Urothelium cell line (cell line): ENCODE data around the gene EGR1.
"Not testable (repeated sequence)": the region's sequence is repeated elsewhere in the genome, so short reads cannot be mapped to it uniquely, and the experiment has no call there.

ENCODE experiments used
- DNase-seq: peaks from one replicate; pipeline ENCODE4 v3.0.0; 2011; ENCODE audit warnings: low spot score, mixed read lengths
- FAIRE-seq: peaks from 2 replicates; lab custom pipeline; 2011; peaks lifted over from hg19 to GRCh38; lab: Jason Lieb, UNC

EGR1 gene

DNA sequence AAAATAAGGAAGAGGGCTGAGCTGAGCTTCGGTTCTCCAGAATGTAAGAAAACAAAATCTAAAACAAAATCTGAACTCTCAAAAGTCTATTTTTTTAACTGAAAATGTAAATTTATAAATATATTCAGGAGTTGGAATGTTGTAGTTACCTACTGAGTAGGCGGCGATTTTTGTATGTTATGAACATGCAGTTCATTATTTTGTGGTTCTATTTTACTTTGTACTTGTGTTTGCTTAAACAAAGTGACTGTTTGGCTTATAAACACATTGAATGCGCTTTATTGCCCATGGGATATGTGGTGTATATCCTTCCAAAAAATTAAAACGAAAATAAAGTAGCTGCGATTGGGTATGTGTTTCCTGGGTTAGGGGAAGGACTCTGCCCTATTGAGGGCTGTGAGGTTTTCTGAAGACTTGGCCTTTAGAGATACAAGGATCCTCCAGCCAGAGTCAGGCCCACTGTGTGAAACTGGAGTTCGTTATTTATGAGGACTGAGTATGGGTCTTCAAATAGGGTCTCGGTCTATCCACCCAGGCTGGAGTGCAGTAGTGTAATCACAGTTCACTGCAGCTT is 3.8 kb downstream of the EGR1 start:
- DNase-seq, result peak; percentile 1
- FAIRE-seq, result no peak

DNA sequence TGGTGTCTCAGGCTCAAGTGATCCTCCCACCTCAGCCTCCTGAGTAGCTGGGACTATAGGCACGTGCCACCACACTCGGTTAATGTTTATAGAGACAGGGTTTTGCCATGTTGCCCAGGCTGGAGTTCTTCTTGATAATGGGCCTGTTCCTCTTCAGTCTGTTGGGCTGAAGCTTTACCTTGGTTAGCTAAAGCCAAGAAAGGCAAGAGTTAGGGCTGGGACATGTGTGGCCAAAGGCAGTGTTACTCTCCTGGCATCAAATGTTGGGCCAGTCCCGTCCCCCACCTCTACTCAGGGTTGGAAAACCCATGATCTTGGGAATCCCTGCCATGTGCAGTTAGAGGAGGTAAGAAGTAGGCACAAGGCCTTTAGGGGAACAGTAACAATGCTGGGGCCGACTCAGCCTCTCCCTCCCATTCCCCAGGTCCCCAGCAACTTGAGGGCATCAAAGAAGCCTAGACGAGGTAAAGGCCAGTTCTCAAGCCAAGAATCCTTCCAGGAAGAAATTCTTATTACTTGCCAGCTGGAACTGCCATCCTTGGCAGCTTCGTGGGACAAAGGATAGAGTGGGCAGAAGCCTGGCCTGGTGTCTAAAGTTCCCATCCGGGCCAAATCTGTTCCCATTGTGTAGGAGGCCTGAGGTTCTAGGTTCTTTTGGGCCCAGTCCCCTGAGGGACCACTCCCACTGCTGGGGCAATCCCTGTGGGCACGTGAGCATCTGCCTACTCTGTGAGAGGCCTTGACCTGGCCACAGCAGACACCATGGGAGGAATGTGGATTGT is 4.5 kb downstream of the EGR1 start:
- DNase-seq (peak; percentile 8), FAIRE-seq (no peak)

DNA sequence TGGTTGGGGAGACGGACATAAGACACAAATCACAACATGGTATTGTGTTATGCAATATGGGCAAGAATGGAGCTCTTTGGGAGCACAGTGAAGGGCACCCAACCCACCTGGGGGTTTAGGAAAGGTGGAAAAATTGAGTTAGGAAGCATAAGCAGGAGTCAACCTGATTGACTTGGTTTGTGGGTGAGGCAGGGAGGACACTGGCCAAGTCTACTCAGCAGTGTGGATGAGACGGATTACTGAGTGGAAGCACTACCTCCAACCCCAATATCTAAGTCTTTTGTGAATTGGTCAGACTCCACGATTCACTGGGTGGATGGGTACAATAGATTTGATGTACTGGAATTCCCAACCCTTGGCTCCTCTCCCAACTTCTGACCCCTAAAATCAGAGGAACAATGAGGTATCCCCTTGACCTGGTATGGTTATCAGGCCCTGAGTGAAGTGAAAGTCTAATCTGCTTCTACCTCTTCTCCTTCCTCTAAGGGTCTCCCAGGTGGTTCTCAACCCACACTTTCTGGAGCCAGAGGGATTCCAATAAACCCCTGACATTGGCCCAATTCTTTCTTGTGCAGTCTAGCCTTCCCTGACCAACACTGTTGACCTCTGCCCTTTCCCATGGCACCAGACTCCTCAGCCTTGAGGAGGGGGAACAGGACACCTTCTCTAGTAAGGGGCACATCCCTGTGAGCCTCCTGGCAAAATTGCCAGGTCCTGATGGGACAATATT is 5.2 kb downstream of the EGR1 start:
- no peak for FAIRE-seq

DNA sequence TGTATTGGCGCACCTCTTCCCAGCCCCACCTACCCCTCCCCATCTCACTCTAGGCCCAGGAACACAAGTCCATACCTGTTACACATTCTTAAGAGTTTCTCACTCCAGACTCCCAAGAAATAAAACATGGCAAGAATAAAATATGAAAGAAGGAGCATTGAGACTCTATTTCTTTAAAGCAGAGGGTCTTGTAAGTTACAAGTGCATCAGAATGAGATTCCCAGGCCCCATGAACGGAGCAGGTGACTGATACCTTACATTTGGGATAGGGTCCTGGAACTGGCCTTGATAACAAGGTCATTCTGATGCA is 5.7 kb downstream of the EGR1 start:
- FAIRE-seq, result no peak
- peak; percentile 0 for DNase-seq

More for the DNA sequence above, 5.2 kb downstream of the EGR1 start:
- peak; percentile 0 for DNase-seq

DNA sequence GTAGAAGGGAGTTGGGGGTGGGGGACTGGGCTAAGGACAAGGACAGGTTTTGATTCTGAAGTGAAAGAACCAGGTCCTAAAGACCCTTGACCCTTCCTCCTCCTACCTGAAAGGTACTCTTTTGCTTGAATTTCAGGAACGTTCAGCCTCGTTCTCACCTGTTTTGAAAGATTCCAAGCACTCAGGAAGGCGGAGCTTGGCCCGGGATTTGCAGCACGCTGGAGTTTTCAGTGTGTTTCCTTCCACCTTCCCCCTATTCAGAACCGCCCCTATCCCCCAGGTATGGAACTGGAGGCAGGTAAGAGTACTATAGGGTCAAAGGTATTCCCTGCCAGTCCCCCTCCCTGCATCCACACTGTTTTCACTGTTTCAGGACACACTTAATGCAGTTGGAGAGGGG is 7.1 kb downstream of the EGR1 start:
- no peak for DNase-seq
- no peak for FAIRE-seq

DNA sequence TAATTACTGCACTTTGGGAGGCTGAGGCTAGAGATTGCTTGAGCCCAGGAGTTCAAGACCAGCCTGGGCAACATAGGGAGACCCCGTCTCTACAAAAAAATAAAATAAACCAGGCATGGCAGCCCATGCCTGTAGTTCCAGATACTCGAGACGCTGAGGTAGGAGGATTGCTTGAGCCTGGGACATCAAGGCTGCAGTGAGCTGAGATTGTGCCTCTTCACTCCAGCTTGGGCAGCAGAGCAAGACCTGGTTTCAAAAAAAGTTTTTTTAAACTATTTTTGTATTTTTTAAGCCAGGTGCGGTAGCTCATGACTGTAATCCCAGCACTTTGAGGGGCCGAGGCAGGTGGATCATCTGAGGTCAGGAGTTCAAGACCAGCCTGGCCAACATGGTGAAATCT is 7.9 kb downstream of the EGR1 start:
- DNase-seq, FAIRE-seq: not testable (repeated sequence)

DNA sequence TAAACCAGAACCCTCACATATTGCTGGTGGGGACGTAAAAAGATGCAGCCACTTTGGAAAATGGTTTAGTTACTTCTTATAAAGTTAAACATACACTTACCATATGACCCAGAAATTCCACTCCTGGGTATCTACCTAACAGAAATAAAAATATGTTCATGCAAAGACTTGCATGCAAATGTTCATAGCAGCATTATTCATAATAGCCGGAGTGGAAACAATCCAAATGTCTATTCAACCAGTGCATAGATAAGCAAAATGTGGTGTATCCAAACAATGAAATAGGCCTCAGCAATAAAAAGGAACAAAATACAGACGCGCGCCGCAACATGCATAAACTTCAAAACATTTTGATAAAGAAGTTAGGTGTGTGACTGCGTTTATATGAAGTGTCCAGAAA is 11.6 kb downstream of the EGR1 start:
- no peak for DNase-seq
- no peak for FAIRE-seq

DNA sequence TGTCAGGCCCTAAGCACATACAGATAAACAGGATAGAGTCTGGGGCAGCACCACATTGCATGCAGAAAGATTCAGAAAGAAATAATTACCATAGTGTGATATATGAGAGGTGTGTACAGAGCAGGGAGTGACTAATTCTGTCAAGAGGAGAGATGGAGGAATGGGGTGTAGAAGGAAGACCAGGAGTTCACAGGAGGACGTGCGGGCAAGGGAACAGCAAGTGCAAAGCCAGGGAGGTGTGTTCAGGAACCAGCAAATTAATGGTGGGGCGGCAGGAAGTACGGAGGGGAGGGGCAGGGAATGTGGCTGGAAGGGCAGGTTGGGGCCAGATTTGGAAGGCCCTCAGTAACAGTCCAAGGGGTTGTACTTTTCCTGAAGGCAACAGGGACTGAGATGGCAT is 17.4 kb downstream of the EGR1 start:
- no peak for DNase-seq
- no peak for FAIRE-seq

DNA sequence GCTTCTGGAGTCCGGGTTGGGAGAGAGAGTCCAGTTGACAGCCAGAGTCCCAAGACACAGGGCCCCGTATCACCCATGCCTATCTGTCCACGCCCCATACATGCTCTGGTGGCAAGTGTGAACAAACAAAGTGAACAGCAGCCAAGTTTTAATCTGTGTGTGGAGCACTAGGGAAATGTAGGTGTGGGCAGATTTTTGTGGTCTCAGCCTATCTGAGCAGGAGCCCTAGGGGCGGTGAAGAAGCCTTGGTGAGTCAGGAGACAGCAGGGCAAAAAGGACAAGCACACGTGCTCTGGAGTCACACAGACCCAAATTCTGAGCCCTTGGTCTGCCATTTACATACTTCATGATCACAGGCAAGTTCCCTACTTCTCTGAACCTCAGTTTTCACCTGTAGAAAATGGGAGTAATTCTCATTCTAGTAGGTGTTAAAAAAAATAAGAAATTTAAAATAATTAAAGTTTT is 23.2 kb downstream of the EGR1 start:
- FAIRE-seq, result no peak
- peak; percentile 44 for DNase-seq

DNA sequence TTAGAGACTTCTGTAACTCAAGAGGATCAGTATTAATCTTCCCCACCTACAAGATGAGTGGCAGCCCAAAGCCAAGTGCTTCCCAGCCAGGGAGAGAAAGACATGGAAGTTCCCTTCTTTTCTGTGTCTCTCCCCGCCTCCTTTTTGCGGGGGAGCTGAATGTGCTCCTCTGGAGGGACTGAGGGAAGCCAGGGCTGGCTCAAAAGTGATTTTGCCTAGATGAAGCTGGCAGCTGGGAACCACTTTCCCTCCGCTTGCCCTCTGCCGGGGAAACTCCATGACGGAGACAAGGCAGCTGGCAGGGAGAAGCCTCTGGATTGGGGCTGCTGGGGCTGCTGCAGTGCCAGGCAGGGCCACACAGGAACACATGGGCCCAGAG is 24.4 kb downstream of the EGR1 start:
- no peak for DNase-seq
- FAIRE-seq, result no peak

DNA sequence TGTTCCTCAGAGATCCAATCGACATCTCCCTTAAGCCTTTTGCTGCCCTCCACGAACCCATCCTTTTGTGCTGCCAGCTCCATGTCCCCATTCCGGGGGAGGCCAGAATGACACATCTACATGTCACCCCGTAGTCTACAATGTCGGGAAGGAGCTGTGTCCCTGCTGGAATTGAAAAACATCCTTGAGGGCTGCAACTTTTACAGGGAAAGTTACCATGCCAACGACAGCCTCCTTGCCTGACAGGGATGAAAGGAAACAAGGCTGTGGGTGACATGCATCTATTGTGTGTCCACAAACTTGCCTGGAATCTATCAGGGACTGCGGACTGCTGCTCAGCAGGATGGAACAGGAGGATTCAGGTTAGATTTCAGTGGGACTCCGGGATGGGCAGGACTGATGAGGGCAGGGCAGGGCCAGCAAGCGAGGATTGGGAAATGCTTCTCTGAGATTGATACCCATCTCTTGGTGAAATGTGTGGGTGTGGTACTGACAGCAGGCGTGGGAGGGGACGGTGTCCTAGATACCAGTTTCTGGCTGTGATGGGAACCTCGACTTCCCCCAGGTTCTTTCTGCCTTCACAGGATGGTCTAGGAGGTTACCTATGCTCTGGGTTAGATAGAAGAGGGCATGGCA is 25.5 kb downstream of the EGR1 start:
- FAIRE-seq (no peak), DNase-seq (no peak)

DNA sequence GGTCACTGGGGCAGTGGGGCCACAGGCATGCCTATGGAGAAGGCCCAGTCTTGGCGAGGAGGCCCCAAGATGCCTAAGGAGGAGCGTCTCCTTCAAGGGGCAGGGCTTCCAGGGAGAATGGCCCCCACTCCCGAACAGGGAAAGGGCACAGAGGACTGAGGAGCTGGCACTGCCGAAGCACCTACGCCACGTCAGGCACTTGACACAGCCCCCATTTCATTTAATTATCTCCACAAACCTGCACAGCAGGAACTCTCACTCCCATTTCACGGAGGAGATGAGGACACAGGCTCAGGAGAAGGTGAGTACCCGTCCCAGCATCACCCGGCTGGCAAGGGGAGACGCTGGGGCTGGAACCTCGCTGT is 26.0 kb downstream of the EGR1 start:
- FAIRE-seq (no peak), DNase-seq (no peak)

DNA sequence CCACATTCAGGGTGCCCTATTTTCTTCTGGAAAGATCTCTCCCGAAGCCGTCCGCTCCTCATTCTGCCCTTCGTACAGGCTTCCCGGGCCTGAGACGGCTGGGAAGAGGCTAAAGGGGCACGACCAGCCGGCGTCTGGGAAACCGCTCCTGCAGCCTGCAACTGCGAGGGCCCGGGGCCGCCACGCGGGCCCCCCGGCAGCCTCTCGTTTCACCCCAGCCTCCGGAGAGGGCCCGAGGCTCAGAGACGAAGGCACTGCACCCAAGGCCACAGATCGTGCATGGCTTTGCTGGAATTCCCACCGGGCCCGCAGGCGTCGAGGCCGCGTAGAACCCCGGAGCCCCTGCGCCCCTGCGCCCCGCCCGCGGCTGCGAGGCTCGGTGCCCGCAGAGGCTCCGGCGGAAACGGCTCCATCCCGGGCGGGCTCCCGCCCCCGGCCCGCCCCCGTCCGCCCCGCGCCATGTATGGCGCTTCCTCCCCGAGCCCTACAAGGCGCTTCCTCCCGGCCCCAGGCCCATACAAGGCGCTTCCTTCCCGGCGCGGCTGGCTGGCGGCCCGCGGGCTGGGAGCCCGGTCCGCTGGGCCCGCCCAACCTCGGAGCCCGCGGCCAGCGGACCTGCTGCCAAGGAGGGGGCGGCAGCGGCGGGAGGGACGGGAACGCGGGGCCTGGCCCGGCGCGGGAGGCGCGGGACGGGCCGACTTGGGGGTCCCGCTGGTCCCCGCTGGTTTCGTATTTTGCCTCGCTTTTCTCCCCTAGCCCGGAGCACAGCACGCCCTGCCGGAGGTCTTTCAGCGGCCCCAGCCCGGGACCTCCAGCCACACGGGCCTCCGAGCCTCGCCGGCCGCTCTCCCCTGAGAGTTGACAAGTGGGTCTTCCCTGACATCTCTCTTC is 26.6 kb downstream of the EGR1 start:
- DNase-seq (peak; percentile 88), FAIRE-seq (no peak)

DNA sequence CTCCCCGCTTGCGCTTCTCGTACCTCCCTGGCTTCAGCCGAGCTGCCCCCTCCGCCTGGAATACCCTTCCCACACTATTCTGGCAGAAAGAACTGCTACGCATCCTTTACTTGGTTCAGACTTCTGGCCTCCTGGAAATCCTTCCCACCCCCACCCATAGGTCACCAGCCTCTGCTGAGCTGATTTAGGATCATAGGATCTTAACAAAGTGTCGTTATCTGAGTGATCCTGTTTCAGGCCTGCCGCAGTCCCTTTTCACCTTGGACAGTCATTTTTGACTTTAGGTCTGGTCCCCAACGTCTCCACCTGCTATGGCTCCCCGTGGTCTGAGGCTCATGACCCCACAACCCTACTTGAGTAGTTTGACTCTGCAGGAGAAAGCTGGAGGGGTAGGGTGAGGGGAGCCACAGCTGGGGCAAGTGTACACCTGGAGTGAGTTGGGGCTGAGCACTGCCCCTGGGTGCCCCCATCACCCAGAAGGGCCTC is 27.3 kb downstream of the EGR1 start:
- no peak for DNase-seq
- no peak for FAIRE-seq

DNA sequence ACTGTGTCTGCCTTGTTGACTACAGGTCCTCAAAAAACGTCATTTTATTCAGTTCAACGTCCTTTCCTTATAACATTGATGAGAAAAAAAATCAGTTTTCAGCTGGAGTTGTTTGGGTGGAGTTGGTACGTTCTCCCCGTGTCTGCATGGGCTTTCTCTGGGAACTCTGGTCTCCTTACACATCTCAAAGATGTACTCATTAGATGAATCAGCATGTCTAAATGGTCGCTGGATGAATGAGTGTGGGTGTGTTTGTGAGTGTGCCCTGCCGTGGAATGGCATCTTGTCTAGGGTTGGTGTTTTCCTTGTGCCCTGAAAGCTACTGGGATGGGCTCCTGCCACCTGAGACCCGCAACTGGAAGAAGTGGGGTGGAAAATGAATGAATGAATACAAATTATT is 30.1 kb downstream of the EGR1 start:
- FAIRE-seq, result no peak
- no peak for DNase-seq

DNA sequence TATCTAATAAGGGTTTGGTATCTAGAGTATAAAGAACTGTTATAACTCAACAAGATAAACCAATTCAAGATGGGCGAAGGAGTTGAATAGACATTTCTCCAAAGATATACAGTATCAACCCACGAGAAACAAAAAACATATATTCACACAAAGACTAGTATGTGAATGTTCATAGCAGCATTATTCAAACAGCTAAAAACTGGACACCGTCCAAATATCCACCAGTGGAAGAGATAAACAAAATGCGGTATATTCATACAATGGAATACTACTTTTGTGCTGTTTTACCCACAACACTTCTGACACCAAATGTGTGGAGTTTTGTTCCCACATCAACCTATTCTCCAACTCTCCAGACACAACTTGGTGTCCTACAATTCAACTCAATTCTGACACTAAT is 33.1 kb downstream of the EGR1 start:
- no peak for DNase-seq
- FAIRE-seq, result no peak

DNA sequence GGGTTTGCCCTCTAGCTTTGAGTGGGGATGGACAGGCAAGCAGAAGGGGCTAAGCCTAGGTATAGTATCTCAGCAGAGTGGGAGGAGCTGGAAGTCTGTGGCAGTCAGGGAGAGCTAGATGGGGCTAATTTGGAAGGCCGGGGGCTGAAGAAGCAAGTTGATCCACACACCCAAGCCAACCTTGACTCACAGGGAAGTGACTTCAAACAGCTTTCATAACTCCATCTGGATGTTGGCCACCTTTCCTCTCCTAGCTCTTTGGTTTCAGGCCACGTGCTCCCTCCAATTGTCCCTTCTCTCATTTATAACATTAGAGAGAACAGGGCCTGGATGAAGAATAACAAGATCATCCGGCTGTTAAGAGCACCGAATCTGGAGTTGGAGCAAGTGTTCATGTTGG is 36.8 kb downstream of the EGR1 start:
- DNase-seq (no peak), FAIRE-seq (no peak)

DNA sequence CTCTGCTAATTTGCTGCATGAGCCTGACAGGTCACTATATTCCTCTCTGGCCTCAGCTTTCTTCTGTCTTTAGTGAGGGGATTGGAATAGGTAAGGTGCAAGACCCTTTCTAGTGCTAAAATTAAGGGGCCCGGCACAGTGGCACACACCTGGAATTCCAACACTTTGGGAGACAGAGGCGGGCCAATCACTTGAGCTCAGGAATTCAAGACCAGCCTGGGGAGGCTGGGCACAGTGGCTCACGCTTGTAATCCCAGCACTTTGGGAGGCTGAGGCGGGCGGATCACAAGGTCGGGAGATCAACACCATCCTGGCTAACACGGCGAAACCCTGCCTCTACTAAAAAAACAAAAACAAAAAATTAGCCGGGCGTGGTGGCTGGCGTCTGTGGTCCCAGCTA is 37.2 kb downstream of the EGR1 start:
- FAIRE-seq, result no peak
- no peak for DNase-seq

DNA sequence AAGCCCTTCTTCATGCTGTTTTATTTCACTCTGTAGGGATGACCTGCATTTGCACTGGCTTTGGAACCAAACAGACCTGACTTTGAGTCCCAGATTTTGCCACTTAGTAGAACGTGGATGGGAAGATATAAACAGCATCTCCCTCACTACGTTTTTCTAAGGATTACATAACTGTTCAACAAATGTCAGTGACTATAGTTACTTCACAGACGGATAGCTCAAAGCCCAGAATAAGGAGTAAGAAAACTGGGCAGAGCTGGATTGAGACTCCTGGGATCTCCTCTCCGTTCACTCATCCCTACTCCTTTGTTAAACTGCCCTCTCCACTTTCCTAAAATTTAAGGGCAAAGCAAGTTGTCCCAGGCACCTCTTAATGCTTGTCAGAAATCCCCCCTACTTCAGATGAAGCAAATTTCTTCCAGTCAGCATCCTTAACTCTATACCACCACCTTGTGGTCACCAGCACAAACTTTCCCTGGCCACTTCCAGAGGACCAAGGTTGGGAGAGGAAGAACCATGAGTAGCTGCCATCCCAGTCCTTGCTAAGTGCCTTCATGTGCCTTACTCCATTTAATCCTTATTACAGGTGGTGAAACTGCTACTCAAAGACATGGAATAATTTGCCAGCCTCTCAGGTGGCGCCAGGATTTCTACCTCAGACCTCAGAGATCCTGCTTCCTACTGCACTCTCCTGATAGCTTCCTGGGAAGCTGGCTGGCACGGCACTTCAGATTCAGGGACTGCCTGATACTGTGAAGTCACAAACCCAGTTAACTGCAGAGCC is 38.4 kb downstream of the EGR1 start:
- no peak for FAIRE-seq
- DNase-seq, result peak; percentile 62

DNA sequence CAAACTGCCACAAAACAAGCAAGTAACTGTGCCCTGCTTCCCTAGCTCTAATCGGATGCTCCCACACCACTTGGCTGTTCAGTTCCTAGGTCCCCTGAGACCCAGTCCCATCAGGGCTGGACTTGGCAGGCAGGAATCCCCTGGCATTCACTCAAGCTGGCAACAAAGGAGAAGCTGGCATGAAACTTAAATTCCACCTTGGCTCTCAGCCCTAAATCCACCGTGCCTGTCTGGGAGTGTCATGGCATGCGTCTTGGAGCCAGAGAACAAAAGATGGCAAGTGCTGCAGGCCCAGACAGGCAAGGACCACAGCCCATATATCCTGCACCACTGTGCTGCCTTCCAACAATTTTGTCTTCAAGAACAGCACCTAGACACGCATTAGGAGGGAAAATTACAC is 39.5 kb downstream of the EGR1 start:
- FAIRE-seq (no peak), DNase-seq (no peak)
